Activated T-cell treated with anti-CD3 and anti-CD28 coated beads, Interleukin-2, amount 50 U/mL, for 48 hours (primary cell): Measurements from ENCODE around the gene RNF151.
A peak's percentile ranks its signal among the peaks of the same experiment; 100 is the strongest.

ENCODE experiments used
- DNase-seq, 2 experiments: peaks; one replicate each; pipeline ENCODE4 v3.0.0-alpha.2; 2020

The RNF151 gene

DNA sequence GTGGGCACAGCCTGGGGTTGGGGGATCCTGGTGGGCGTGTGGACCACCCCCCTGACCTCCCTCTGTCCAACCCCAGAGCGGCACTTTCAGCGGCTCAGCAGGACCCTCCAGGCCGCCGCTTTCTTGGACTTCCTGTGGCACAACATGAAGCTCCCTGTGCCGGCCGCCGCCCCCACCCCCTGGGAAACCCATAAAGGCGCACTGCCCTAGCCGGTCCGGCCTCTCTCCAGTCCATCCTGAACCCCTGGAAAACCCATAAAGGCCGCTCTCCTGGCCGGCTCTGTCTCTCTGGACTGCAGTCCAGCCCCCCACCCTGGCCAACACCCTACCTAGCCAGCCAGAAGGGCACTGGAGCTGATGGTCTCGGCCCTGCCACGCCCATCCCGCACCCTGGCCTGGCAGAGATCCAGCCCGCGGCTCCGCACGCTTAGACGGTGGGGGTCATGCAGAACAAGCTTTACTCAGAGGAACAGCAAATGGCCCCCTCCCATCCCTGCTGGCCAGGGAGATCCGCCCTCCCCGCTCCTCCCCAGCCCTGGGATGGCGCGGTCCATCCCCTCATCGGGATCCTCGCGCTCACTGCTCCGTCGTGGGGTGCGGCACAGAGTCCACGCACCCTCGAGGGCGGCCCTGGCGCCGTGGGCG, 11.9 kb downstream of the RNF151 start:
- DNase-seq, result no peak

DNA sequence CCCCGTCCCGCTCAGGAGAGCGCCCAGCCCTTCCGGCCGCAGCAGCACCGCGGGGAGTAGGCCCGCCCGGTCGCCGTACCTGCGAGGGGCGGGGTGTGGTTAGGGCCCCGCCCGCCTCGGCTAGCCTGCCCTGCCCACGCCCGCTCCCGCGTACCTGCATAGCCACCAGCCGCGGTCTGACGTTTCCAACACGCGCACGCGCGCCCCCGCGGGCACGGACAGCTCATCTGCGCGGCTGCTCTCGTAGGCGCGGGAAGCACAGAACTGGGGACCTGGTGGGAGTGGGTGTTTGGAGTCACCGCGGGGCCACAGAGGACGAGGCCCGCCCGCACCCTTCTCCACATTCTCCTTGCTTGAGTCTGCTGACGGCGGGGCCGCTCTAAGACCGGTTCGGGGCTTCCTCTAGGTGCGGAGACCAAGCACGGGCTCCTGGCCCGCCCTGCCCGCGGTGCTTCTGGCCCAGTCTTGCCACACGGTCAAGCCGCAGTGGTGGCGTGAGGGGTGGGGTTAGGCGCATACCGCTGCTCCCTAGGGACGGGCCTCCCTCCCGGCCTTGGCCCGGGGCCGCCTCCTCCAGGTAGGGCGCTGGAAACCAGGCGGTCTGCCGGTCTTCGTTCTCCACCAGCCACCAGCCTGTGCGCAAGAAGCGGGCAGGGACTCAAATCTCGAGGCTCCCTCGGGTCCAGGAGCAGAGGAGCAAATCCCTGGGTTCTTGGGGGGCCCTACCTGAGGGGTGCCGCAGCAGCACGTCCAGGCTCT, 12.8 kb downstream of the RNF151 start:
- DNase-seq, result peak; percentile 60 to 69

DNA sequence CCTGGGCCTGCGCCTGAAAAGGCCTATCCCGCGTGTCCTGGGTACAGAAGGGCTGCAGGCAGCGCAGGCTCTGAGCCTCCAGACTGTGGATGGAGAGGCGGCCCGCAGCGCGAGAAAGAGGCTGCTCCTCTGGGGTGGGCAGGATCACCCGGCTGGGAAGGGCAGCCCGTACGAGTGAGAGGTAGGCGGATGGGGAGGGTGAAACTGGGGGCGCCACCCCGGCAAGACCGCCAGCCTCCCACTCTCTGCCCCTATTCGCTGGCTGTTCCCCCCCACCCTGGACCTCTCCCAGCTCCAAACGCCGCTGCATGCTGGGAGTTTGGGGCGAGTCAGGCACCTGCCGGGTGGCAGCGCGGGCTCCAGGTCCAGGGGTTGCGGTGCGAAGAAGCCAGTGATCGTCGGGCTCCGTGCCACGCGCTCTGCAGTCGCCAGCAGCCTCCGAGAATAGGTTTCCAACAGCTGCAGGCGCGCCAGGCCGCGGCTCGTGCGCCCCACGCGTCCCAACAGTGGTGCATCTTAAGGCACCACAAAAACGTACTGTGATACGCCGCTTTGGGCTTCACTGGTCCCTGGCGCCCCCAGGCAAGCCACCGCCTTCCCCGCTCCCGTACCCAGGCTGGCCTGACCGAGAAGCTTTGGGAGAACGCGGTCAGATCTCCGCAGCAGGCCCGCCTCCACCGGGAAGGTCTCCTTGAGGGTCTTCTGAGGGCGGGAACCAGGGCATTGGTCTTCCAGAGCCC, 13.5 kb downstream of the RNF151 start:
- peak in 1 of 2 experiments; percentile 47 for DNase-seq

DNA sequence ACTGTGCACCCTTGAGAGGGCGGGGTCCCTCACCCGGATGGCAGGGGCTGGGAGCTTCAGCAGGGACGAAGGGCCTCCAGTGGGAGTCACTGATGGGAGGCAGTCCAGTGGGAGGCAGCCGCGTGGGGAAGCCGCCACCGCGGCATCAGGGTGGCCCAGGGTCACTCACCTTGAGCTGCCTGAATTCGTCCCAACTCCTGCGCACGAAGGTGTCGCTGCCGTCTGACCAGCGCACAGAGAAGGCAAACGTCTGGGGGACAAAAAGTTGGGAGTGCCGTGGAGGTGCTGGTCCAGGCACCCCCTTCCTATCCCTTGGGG, 14.1 kb downstream of the RNF151 start:
- no peak for DNase-seq

DNA sequence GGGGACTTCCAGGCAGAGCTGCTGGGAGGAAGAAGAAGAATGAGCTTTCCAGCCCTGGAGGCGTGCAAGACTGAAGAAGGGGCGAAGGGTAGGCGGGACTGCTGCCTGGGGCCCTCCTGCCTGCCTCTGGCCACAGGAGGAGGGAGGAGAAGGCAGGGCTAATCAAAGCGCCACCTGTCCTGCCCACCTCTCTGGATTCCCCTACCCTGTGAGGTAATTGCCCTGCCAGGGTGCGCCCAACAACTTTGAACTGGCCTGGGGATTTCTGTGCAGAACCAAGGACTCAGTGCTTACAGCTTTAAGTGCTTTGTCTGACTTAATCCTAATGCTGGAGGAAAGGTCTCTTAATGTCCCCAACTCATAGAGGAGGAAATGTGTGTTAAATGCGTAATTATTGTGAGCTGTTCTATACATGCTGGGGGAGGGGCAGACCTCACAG, 14.8 kb downstream of the RNF151 start, which contains the start of gene NOXO1:
NOXO1 (minus strand) TSS at position 72 of the 439 bp plus-strand sequence. CDS start 290 bp downstream, outside the sequence.
- DNase-seq, result peak in 1 of 2 experiments; percentile 33

DNA sequence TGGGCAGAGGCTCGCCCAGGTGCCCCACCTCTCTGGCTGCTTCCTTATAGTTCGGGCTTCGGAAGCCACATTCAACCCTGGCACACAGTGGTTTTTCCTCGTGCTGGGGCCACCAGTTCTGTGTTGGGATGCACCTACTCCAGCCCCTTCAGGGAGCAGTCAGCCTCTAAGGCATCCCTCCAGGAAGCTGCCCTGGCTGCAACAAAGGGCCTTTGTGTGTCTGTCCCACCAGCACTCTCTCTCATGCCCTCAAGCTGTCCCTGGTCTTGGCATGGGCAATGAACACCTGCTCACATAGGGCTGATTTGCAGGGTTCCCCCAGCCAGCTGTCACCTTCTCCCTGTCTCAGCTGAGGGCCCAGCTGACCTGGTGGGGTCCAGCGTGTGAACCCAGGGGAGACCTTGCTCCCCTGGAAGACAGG, 15.4 kb downstream of the RNF151 start:
- no peak for DNase-seq

DNA sequence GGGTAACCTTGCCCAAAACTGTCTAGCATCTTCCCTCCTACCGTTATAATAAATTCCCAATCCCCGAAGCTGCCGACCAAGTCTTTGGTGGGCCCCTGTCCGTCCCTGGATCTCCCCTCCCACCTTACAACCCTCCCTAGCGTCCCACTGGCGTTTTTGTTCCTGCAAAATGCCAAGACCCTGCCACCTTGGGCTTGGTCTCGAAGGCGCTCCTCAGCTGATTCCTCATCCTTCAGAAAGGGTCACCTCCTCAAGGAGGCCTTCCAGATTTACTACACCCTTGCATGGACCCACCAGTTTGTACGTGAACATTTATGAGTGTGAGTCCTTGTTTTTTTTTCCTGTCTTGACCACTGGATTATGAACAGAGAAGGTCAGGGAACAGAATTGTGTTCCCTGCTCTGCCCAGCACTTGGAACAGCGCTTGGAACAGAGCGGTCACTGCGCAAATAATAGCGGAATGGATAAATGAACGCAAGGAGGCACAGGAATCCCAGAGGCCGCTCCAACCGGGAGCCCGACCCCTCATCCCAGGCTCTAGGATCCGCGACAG, 16.4 kb downstream of the RNF151 start:
- DNase-seq, result no peak

DNA sequence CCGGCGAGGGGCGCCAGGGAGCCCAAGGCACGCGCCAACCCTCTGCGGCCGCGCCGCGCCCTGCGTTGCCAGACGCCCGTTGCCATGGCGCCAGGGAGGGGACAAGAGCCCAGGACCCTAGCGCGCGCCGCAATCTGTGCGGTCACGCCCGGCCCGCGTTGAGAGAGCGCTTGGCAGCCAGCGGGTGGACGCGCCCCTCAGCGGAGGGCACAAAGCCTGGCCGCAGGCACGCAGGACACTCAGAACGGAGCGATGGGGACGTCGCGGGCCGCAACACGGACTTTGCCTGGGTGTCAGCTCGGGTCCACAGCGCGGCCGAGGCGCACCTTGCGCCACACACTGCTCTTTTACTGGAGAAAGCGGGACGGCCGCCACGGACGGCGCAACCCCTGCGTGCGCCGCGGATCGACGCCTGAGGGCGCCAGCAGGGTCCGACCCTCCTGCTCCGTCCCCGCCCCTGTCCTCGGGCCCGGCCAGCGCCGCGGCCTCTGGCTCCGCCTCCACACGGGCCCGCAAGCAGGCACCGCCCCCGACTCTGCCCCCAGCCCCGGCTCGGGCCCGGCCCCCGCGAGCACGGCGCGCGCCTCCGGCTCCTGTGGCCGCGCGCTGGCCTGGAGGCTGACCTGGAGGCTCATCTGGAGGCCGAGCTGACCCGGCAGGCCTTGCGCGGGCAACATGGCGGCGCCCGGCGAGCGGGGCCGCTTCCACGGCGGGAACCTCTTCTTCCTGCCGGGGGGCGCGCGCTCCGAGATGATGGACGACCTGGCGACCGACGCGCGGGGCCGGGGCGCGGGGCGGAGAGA, 17.1 kb downstream of the RNF151 start, which contains the start of gene GFER:
GFER (plus strand) TSS at position 650 of the 803 bp plus-strand sequence; CDS start at position 676, 26 bp downstream.
- peak; percentile 83 to 89 for DNase-seq

DNA sequence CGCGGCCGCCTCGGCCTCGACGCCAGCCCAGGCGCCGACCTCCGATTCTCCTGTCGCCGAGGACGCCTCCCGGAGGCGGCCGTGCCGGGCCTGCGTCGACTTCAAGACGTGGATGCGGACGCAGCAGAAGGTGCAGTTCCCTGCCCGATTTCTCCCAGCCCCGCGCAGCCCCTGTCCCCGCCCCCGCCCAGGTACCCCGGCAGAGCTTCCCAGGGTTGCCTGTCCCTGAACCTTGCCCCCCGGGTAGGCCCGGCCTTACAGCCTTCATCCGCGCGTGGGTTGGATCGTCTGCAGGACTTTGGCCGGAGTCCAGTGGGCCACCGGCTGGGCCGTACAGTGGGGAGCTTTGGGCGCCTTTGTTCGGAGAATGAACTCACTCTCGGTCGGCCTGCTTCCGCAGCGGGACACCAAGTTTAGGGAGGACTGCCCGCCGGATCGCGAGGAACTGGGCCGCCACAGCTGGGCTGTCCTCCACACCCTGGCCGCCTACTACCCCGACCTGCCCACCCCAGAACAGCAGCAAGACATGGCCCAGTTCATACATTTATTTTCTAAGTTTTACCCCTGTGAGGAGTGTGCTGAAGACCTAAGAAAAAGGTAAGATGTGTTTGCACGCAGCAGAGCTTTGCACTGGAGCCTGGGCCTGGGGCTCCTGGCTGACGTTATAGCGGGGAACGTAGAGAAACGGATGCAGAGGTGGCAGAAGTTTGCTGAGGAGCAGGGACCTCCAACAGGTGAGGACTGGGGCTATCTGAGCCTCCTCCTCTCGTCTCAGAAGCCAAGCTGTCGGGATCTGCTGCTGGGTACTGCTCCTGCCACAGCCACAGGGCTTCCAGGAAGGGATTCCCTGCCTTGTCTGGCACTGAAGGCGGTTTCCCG, 17.9 kb downstream of the RNF151 start:
- peak in 1 of 2 experiments; percentile 38 for DNase-seq

DNA sequence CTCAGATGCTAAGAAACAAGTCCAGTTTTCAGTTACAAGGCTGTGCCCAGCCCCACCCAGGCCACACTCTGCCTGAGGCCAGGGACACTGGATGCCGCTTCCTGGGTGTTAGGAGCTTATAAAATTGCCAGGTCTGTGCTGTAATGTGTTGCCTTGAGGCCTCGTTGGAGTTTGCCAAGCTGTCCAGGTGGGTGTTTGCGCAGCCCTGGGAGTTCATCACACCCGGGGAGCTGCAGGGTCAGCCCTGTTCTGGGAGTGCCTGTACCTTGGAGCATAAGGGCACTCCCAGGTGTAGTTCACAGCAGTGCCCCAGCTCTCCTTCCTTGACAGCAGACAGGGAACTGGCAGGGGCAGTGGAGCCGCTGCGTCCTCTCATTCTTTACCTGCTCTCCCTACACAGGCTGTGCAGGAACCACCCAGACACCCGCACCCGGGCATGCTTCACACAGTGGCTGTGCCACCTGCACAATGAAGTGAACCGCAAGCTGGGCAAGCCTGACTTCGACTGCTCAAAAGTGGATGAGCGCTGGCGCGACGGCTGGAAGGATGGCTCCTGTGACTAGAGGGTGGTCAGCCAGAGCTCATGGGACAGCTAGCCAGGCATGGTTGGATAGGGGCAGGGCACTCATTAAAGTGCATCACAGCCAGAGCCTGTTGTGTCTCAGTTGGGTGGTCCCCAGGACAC, 19.0 kb downstream of the RNF151 start:
- no peak for DNase-seq

DNA sequence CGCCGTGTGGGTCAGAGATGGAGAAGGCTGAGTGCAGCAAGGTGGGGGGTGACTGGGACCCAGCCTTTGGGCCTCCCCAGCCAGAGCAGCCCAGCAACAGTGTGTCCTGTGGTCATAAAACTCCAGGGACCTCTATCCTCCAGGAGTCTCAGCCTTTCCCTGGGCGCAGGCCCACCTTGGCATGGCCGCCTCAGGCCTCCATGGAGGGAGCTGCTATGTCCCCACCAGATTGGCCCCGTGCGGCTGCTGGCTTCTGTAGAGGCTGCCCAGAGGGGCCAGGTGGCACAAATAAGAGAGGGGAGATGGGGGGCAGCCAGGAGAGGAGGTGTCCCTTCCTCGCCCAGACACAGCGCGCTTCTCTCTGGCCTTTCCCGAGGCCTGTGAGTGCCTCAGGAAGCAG, 20.5 kb downstream of the RNF151 start:
- DNase-seq, result no peak

DNA sequence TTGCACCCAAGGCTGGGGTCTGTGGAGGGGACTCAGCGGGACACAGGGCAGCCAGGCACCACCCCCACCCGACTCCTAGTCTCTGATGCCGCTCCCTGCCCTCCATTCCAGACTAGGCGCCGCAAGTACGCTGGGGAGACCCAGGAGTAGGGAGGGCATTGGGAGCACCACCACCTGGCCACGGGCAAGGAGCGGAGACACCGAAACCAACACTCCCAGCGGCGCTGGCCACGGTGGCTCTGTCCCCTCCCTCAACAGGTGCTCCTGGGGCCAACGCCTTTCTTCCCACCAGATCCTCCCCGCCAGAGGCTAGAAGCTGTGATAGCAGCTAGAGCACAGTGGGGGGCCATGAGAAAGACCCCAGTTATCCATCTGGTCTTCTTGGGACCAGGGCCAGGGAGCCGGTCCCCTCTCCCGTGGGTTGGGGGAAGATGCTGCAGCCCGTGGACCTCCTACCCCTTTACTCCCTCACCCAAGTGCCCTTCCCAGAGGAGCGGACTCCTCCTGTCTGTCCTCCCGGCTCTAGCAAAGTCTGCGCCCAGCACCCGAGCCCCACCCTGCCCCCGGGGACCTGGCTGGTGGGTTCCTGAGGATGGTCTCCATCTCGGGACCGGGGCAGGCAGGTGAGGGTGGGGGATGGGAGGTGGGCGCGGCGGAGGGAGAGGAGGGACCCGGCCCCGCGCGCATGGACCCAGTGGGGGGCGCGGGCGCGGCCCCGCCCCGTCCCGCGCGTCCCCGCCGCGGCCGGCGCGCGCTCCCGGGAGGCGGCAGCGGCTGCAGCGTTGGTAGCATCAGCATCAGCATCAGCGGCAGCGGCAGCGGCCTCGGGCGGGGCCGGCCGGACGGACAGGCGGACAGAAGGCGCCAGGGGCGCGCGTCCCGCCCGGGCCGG, 22.8 kb downstream of the RNF151 start, which contains the start of gene SYNGR3:
SYNGR3 (plus strand) TSS at position 762 of the 892 bp plus-strand sequence. CDS start 133 bp downstream, outside the sequence.
- DNase-seq, result no peak

DNA sequence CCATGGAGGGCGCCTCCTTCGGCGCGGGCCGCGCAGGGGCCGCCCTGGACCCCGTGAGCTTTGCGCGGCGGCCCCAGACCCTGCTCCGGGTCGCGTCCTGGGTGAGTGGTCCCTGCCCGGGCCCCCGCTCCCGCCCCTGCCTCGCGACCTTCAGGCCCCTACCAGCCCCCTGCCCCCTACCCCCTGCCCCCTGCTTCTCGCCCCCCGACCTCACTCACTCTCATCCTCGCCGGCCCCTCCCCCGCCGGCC, 23.4 kb downstream of the RNF151 start:
- no peak for DNase-seq

DNA sequence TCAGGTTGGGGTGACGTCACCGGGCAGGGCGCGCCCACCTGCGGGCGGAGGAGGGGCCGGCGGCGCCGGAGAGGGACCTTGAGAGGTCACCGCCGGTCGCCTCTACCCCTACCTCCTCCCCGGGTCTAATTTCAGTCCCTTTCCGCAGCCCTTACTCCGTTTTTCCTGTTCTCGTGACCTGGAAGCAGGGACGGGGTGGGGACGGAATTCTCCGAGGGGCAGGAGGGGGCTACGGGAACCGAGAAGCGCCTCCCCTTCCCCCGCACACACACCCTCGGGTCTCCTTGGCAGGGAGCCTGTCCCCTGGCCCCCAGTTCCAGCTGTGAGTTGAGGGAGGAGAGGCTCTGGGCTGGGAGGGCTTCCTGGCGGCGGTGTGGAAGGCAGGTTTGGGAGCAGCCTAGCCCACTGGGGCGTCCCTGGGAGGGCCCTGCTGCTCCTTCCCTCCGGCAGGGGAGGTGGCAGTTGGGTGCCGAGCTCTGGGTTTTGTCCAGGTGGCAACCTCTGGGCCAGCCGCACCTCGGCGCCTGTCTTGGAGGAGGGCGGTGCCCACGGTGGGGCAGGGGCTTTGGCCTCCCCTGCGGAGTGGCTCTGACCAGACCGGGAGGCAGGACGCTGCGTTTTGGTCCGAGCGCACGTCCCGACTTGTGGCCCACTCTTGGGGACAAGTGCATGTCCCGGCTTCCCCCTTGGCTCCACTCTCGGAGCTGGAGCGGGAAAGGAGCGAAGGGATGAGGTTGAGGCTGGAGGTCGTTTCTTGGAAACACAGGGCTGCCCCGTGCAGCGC, 23.9 kb downstream of the RNF151 start:
- peak; percentile 48 to 63 for DNase-seq

DNA sequence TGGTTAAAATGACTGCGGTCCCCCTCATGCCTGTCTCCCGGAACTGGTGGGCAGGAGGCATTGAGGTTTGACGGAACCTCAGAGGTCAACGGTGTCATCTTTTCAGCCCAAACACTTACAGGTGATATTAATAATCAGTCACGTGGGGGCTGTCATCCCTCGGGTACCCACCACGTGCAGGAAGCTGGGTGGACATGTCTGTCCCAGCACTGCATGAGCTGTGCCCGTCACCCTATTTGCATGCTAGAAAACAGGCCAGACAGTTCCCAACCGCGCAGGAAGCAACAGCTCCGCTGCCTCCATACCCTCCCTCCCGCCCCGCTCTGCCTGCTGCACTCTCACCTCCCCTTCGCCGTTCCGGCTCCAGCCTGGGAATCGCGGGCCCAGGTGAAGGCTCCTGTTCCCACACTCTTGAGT, 24.5 kb downstream of the RNF151 start:
- DNase-seq, result peak; percentile 64 to 66

DNA sequence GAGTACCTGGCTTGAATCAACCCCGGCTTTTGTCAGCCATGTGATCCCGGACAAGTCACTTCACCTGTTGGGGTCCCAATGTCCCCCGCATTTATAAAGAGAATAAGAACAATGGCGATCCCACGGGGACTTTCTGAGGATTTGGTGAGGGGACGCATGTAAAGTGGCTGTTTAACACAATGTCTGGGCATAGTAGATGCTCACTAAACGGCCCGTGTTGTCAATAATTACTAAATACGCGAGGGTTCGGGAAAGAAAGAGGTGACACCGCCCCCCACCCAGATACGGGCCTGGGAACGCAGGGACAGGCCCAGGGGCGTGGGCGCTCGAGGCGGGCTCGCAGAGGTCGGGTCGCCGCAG, 24.9 kb downstream of the RNF151 start:
- no peak for DNase-seq

DNA sequence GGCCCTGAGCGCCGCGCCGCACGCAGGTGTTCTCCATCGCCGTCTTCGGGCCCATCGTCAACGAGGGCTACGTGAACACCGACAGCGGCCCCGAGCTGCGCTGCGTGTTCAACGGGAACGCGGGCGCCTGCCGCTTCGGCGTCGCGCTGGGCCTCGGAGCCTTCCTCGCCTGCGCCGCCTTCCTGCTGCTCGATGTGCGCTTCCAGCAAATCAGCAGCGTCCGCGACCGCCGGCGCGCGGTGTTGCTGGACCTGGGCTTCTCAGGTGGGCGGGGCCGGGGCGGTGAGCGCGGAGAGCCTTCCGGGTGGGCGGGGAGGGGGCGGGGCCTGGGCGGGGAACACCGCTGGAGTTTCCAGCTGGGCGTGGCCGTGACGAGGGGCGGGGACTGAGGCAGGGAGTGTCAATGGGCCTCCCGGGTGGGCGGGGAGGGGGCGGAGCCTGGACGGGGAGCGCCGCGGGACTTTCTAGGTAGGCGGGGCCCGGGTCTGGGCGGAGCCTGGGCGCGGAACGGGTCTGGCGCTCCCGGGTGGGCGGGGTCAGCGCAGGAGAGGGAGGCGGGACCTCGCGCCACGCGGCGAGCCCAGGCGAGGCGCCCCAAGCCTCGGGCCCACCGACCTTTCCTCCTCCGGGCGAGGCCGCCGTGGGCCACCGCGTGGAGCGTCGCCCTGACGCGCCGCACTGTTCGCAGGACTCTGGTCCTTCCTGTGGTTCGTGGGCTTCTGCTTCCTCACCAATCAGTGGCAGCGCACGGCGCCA, 25.5 kb downstream of the RNF151 start:
- peak; percentile 98 to 99 for DNase-seq

DNA sequence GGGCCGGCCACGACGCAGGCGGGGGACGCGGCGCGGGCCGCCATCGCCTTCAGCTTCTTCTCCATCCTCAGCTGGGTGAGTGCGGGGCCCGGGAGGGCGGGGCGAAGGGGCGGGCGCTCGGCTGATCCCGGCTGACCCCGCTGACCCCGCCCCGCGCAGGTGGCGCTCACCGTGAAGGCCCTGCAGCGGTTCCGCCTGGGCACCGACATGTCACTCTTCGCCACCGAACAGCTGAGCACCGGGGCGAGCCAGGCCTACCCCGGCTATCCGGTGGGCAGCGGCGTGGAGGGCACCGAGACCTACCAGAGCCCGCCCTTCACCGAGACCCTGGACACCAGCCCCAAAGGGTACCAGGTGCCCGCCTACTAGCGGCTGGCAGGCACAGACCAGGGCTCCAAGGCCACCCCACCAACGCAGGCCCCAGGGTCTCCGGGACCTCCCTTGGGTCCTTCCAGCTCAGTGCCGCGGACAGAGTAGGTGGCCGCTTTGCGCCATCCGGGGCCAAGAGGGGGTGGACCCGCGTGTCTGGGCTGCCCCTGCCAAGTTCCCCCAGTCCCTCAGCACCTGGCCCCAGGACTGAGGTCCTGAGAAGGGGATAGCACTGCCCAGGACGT, 26.2 kb downstream of the RNF151 start:
- no peak for DNase-seq
